Kidney epithelial cell (primary cell): Measurements from ENCODE around the gene CRLF3. TPM values are rescaled to one million over a fixed set of nuclear protein-coding genes. Genes with fewer than 3 reads are reported as not detected.

ENCODE experiments used
- DNase-seq: peaks from one replicate; pipeline ENCODE4 v3.0.0-alpha.2; 2010; ENCODE audit warnings: low read depth
- H3K27me3 ChIP-seq: 2 replicates; pipeline ENCODE4 v1.6.0; 2011; ENCODE audit warnings: low read length; ENCODE audit not compliant: control insufficient read depth, insufficient read depth
- H3K36me3 ChIP-seq: 2 replicates; pipeline ENCODE4 v1.5.1; 2011; ENCODE audit warnings: low read length; ENCODE audit not compliant: control insufficient read depth, insufficient read depth
- H3K4me3 ChIP-seq: 2 replicates; pipeline ENCODE4 v1.5.1; 2011; ENCODE audit warnings: low read depth, mild to moderate bottlenecking, control low read depth, low read length
- CTCF ChIP-seq: IDR thresholded peaks from 2 replicates; pipeline ENCODE4 v1.5.1; 2011; ENCODE audit warnings: mild to moderate bottlenecking, moderate library complexity, low read length, control low read depth, inconsistent platforms; ENCODE audit not compliant: insufficient read depth, poor library complexity, severe bottlenecking
- total RNA-seq: library from RNA; depleted of rRNA; stranded (reverse); fragments of >200 nt; gene quantifications from 2 replicates; pipeline ENCODE4 v1.2.3, GENCODE V29; 2015

The CRLF3 gene
- total RNA-seq = 11.6 and 11.7 TPM in 2 replicates

GRCh38 chr17:30824356-30825145, at the start of gene CRLF3:
TSS of gene CRLF3 (minus strand) at chr17:30824692. CDS start at chr17:30824651, 41 bp downstream.
- no peak for TF ChIP-seq CTCF
- no peaks in the 10 kb centered on the region for H3K36me3 ChIP-seq
- peak; percentile 57 for DNase-seq
- peak within 1 kb of the TSS; percentile 93 for H3K4me3 ChIP-seq
- H3K27me3 ChIP-seq = no peaks in the 10 kb centered on the region

- Histone ChIP-seq H3K36me3 (no peaks in the 10 kb centered on the region), H3K4me3 (no peak overlapping the region), H3K27me3 (no peaks in the 10 kb centered on the region)
- no peak for DNase-seq
- TF ChIP-seq CTCF = no peak
Observed at GRCh38 chr17:30869005-30869404, 44.5 kb upstream of the CRLF3 start.

GRCh38 chr17:30864636-30865035, 40.1 kb upstream of the CRLF3 start:
- no peaks in the 10 kb centered on the region for H3K27me3 ChIP-seq
- DNase-seq = no peak
- no peak for TF ChIP-seq CTCF
- no peak overlapping the region for H3K4me3 ChIP-seq
- H3K36me3 ChIP-seq = no peaks in the 10 kb centered on the region

GRCh38 chr17:30858556-30859250, 34.2 kb upstream of the CRLF3 start:
- Histone ChIP-seq H3K4me3 (no peak overlapping the region), H3K27me3 (no peaks in the 10 kb centered on the region), H3K36me3 (no peaks in the 10 kb centered on the region)
- no peak for TF ChIP-seq CTCF
- no peak for DNase-seq

GRCh38 chr17:30854146-30854545, 29.7 kb upstream of the CRLF3 start:
- Histone ChIP-seq H3K36me3 (no peaks in the 10 kb centered on the region), H3K4me3 (no peak overlapping the region), H3K27me3 (no peaks in the 10 kb centered on the region)
- no peak for DNase-seq
- TF ChIP-seq CTCF = no peak
